Measurements from ENCODE around the gene RNASE11. TPM values are rescaled to one million over a fixed set of nuclear protein-coding genes. Genes with fewer than 3 reads are reported as not detected.

RNASE11 gene
- total RNA-seq, 1 experiment from 2014 or later, result not detected

DNA sequence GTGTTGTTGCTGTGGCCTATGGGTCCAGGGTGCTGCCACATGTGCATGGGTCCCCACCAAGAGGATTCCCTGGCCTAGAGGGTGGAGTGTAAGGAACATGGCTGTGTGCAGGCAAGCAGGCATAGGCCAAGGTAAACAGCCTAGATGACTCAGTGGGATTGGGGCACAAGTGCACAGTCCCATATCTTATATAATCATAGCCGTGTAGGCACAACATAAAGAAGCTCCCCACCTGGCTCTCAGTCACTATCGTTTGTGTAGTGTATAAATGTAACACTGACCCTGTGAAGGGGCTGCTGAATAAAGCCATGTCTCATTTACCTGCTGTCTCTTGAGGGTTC is 19.1 kb upstream of the RNASE11 start:
- Histone ChIP-seq H3K9me3 (ENCODE audit: control insufficient read depth, low read depth, low read length) (no peaks in the 10 kb centered on the region), H3K27me3 (ENCODE audit: insufficient read depth, low read length) (no peaks in the 10 kb centered on the region), H2AFZ (ENCODE audit: low read length) (no peak overlapping the region), H3K14ac (ENCODE audit: insufficient read depth, low read length) (no peak overlapping the region), H2BK12ac (ENCODE audit: insufficient read length, low read depth, low read length) (no peak overlapping the region), H3K56ac (ENCODE audit: insufficient read length, low read depth, low read length) (no peak overlapping the region), H3T11ph (ENCODE audit: low read length) (no peak overlapping the region), H3K27ac (ENCODE audit: insufficient read length, low read depth, low read length) (no peak overlapping the region), H2BK5ac (ENCODE audit: insufficient read length, low read length) (no peak overlapping the region), H3K9ac (ENCODE audit: extremely low read depth, insufficient read length, low read length) (no peak overlapping the region), H3K4me1 (ENCODE audit: insufficient read depth, low read length) (no peaks in the 10 kb centered on the region; the same call in 1 of the 2 replicates), H4K8ac (replicated peaks; ENCODE audit: insufficient read length, low read depth, low read length) (no peak overlapping the region), H3K18ac (ENCODE audit: insufficient read length, low read depth, low read length) (no peak overlapping the region), H3K79me1 (ENCODE audit: insufficient read depth, low read depth, low read length, poor library complexity, severe bottlenecking) (no peaks in the 10 kb centered on the region), H4K20me1 (ENCODE audit: control insufficient read depth, insufficient read depth, insufficient read length) (no peaks in the 10 kb centered on the region), H4K91ac (ENCODE audit: insufficient read length, low read depth, low read length) (no peak overlapping the region), H4K5ac (ENCODE audit: insufficient read length, low read depth, low read length) (no peak overlapping the region), H2AK5ac (ENCODE audit: insufficient read length, low read length) (no peak overlapping the region), H3K4me2 (ENCODE audit: insufficient read depth, insufficient read length, low read length) (no peak overlapping the region), H2BK15ac (ENCODE audit: low read depth, low read length) (no peak overlapping the region), H3K23ac (ENCODE audit: insufficient read length, low read depth, low read length) (no peak overlapping the region), H2BK120ac (ENCODE audit: low read depth, low read length, poor library complexity, severe bottlenecking) (no peak overlapping the region), H3K23me2 (ENCODE audit: insufficient read length, low read depth, low read length, poor library complexity, severe bottlenecking) (peaks cover 5% of the 10 kb centered on the region), H3K79me2 (ENCODE audit: insufficient read depth, low read length) (no peaks in the 10 kb centered on the region), H3K4ac (ENCODE audit: low read depth, low read length) (no peak overlapping the region), H2BK20ac (ENCODE audit: low read depth, low read length, poor library complexity, severe bottlenecking) (no peak overlapping the region)
- no peak for DNase-seq
- WGBS (ENCODE audit: extremely low coverage, insufficient read length, low lambda C conversion rate), result no CpG with 5 or more reads among the region's 2 CpGs
- TF ChIP-seq, protein P1, sequence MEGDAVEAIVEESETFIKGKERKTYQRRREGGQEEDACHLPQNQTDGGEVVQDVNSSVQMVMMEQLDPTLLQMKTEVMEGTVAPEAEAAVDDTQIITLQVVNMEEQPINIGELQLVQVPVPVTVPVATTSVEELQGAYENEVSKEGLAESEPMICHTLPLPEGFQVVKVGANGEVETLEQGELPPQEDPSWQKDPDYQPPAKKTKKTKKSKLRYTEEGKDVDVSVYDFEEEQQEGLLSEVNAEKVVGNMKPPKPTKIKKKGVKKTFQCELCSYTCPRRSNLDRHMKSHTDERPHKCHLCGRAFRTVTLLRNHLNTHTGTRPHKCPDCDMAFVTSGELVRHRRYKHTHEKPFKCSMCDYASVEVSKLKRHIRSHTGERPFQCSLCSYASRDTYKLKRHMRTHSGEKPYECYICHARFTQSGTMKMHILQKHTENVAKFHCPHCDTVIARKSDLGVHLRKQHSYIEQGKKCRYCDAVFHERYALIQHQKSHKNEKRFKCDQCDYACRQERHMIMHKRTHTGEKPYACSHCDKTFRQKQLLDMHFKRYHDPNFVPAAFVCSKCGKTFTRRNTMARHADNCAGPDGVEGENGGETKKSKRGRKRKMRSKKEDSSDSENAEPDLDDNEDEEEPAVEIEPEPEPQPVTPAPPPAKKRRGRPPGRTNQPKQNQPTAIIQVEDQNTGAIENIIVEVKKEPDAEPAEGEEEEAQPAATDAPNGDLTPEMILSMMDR (conservative IDR thresholded peaks at IDR 0.05), result no peak
- no peaks in the 10 kb centered on the region for H3K27me3 Mint-ChIP-seq (ENCODE audit: low read depth)
- peak overlapping the region in 1 of 2 experiments; percentile 36; a peak in 2 of 5 replicates for H3K4me3 Mint-ChIP-seq
- 0 out of 7 replicates have a peak overlapping the region, but pooled peaks of 1 of the 3 experiments have one; percentile 2 for H3K27ac Mint-ChIP-seq
- no peaks in the 10 kb centered on the region for H3K36me3 Mint-ChIP-seq (ENCODE audit: insufficient read depth in 1 of 3, low read depth in 3 of 3)
- no peaks in the 10 kb centered on the region; a peak in 1 of 5 replicates for H3K9me3 Mint-ChIP-seq
- H3K4me1 Mint-ChIP-seq, result peaks cover 8 to 9% of the 10 kb centered on the region in 2 experiments
